Stimulated activated CD8-positive, alpha-beta memory T cell treated with anti-CD3 and anti-CD28 coated beads, Interleukin-7, amount 100 ng/mL, for 48 hours (primary cell): ENCODE measurements around the gene EFHC2.
A peak's percentile ranks its signal among the peaks of the same experiment; 100 is the strongest.

Experiments used
- DNase-seq, 2 donors: peaks; one replicate each; pipeline ENCODE4 v3.0.0-alpha.2; 2020; ENCODE audit warnings: low read depth in 1 of 2; ENCODE audit errors: extremely low read depth in 1 of 2

Gene EFHC2, protein sequence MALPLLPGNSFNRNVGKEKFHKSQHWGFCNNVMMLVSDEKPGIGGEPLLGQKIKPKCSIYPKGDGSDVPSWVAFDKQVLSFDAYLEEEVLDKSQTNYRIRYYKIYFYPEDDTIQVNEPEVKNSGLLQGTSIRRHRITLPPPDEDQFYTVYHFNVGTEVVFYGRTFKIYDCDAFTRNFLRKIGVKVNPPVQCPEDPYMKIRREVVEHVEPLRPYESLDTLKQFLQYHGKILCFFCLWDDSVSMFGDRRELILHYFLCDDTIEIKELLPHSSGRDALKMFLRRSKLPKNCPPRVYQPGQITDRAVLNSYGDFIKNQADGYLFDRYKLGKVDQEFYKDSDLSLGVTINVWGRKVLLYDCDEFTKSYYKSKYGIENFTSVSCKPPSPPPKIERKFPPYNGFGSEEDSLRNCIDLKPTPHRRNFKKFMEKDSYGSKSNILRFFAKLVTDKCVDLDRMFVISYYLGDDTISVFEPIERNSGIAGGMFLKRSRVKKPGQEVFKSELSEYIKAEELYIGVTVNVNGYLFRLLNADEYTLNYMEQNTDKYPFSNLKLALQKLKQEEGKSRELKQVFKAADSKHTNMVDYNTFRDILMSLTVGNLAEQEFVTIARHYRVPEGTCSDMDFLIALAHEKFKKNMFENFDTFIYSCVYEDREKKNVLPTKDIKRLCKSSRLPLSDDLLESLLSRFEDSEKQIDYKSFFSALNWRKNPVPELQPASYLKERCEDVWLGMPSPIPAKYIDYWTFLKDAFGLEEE

DNA sequence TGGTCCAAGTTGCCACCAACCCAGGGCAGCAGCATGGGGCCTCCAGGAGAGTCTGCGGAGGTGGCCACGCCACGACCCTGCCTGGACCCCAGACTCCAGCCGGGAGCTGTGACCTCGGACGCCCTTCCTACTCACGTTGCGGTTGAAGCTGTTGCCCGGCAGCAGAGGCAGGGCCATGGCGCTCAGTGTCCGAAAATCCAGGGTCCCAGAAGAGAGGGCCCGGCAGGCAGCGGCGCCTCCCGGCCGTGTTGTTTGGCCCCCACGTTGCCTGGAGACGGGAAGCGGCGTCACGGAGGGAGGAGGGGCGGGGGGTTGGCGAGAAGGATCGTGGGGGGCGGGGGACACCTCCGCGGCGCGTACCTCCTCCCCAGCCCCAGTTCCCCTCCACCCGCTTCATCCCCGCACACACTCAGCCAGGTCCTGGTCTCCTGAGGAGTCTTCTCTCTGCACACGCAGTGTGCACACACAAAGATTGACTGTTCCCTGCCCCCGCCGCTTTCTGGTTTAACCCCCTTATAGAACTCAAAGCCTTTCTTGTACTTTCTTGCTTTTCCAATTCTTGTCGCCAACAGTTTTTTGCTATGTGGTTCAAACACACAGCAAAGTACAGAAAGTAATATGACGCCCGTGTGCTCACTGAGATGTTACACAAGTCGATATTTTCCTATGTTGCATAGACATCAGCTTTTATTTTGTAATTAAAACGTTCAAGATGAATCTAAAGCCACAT, at the start of gene EFHC2:
Gene EFHC2, minus strand, starts transcription at position 261 of the 730 bp plus-strand sequence. Its CDS starts 84 bp downstream, at position 177.
- peak in 1 of 2 donors; percentile 32 for DNase-seq

DNA sequence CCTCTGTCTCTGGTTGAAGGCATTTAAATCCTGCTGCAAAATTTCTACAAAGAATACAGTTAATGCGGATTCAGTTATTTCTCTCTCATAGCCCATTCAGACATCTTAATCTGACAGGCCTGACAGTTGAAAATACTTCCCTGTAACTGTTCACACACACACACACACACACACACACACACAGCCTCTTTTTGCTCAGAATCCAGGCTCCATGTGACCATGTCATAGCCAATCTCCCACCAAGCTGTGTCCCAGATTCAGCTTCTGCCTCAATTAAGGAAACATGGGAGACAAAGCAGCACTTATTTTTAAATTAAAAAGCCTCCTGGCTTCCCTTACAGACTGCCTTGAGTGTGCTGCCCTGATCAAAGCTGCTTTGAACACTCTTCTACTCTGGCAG, 49.3 kb upstream of the EFHC2 start:
- DNase-seq = no peak

DNA sequence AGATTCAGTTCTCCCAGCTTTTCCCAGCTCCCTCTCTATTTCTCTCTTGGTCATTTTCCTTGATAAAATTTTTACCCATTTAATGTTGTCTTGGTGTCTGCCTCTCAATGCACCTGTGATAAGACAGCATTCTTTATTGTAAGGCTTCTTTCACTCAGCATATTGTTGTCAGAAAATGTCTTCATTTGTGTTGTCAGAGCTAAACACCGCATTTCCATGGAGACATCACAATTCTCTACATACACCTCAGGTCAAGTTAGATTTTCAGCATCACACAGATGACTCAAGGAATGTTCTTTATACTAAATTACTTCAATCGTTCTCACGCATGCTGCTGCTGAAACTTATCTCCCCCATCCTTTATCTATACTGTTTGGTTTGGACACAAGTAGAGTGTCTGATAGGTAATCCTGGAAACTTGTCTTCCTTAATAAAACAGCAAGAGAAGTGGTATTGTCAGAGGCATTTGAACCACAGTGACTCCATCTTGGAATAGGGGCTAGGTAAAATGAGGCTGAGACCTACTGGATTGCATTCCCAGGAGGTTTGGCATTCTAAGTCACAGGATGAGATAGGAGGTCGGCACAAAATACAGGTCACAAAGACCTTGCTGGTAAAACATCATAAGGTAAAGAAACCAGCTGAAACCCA, 41.3 kb upstream of the EFHC2 start:
- no peak for DNase-seq

DNA sequence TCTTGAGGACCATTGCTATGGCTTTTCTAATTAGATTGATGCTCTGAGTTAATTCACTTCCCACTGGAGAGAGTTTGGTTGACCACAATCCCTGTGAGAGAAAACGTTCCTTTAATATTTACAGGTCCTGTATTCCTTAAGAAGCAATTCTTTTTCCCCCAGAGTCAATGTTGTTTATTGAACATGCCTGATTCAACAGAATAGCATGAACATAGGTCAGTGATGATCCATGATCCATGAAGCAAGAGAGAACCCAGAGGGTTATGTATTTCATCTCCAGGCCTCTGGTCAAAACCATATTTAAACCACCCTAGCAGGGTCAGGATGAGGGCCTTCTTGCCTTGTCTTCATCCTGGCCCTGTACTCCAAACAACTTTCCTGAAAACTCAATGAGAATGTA, 39.4 kb upstream of the EFHC2 start:
- no peak for DNase-seq

DNA sequence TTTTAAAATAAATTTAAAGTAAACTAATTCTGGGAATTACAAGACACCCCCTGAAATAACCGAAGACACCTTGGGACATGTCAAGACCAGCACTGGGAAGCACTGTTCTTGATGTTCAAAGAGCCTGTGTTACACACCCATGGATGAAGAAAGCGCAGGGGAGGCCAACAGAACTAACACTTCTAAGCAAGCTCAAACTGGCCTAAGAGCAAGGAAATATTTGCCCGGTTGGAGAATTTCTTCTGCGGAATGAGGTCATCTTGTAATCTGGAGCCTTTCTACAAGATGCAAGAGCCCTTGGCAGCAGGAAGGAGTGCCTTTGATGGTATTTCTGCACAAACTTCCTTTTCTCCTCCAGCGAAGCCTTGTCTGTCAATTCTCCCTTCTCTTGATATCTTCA, 9.3 kb upstream of the EFHC2 start:
- no peak for DNase-seq

DNA sequence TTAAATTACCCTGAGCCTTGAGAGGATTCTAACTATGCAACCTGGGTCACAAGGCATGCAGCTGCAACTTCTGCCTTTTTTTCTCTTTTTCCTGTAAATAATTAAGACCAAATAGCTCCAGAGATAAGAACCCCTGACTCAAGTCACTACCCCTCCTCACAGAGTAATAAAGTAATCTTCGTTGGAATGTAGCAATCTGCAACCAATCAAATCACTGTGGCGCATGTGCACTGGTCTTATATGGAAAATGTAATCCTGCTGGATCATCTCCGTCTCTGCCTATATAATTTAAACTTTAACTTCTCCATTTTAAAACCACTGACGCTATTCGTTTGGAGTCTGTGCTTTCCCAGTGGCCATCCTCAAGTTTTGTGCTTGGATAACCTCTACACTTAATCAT, 6.1 kb upstream of the EFHC2 start:
- DNase-seq = no peak

DNA sequence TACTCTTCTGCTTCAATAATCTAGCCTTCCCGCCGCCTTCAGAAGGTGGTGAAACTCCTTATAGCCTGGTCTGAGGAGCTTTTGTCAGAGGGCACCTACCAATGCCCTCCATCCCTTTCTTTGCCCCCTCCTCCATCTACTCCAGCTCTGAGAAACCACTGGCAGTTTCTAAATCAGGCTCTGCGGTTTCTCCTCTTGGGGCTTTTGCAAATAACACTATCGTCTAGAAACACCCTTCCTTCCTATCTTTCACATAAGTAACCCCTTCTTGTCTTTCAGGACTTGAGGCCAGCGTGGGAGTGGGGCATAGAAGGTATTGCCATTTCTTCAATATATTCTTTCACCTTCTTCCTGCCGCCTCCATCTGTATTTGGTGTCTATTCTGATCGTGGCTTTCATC, 1.2 kb upstream of the EFHC2 start:
- no peak for DNase-seq

DNA sequence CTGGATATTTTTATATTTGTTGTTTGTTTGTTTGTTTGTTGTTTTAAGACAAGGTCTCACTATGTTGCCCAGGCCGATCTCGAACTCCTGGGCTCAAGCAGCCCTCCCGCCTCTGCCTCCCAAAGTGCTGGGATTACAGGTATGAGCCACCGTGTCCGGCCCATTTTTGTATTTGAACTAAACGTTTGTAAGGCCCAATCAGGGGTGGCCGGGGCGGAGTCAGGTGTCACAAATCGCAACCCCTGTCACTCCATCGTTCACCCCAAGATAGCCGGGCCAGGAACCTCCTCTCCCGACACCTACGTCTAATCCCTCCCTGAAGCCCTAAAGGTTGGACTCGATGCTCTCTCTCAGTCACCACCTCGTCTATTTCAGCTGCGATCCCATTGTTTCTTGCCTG, 722 bp upstream of the EFHC2 start:
- peak; percentile 17 to 30 for DNase-seq

DNA sequence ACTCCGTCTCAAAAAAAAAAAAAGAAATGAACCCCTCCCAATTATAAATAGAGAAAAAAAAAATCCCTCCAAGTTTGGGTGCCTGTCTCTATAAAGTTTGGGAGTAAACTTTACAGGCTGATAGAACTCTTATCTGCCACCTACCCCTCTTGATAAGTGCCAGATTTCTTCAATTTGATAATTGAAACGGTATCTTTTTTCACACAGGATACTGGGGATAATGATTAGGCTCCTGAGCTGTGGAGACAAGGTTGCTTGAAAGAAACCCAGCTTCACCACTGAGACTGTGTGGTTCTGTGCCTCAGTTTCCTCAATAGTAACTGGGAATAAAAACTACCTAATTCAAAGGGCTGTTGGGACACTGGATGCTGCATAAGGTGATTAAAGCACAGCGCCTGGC, 606 bp downstream of the EFHC2 start:
- no peak for DNase-seq

DNA sequence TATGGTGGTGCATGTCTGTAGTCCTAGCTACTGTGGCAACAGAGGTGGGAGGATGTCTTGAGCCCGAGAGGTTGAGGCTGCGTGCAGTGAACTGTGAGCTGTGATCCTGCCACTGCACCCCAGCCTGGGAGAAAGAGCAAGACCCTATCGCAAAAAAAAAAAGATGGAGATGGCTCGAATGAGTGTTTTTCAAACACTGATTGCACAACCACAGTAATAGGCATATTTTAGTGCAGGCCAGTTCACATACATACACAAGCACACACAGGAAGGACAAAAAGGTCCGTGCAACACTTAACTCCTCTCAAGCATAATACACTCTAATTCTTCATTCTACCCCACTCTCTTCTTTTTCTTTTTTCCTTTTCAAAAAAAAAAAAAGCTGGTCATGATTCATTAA, 5.1 kb downstream of the EFHC2 start:
- no peak for DNase-seq

DNA sequence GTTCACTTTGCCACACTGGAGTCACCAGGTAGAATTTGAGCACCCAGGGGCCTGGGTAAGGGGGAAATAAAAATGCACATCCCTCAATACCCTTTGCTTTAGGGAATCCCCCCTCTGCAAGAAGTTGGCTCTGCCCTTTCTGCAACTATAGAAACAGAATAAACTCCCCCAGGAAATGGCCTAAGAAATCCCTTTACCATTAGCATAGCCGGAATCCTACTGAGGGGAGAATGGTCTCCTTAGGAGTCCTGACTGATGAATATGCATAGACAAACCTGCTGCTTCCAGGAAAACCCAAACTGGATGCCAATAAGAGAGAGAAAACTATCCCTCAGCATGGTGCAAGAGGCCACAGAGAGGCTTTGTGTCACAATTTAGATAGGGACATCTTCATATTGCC, 11.0 kb downstream of the EFHC2 start:
- no peak for DNase-seq

DNA sequence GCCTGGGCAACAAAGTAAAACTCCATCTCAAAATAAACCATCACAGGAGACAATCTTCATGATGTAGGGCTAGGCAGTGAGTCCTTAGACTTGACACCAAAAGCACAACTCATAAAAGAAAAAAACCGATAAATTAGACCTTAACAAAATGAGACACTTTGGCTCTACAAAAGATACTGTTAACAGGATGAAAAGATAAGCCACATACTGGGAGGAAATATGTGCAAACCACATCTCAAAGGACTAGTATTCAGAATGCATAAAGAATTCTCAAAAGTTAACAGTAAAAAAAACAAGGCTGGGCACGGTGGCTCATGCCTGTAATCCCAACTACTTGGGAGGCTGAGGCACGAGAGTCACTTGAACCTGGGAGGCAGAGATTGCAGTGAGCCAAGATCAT, 13.2 kb downstream of the EFHC2 start:
- DNase-seq = no peak

DNA sequence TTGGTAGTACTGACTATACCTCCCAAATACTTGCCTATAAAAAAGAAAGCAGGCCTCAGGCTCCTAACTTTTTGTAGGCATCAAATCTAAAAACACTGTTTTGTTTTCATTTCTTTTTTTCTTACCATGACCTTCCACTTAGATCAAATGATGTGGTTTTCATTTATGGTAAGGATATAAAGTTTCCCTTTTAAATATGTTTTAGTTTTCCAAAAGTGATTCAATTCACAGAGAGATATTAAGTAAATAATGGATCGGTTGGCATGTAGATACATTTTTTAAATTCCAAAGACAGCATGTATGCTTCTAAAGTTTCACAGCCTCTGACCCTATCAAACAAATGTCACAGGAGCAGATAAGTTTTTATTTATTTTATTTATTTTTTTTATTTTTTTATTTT, 23.9 kb downstream of the EFHC2 start:
- DNase-seq = no peak

DNA sequence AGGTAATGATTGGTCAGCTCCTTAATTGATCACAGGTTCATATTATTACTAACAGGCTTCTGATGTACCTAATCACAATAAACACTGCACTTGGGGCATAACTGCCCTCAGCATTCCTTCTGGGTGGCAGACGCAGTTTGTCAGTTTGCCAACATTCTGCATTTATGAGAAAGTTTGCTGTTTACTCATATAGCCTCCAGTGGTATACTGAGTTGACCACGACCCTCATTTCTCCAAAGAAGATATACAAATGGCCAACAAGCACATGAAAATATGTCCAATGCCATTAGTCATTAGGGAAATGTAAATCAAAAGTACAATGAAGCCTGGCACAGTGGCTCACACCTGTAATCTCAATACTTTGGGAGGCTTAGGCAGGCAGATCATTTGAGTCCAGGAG, 26.3 kb downstream of the EFHC2 start:
- DNase-seq = no peak

DNA sequence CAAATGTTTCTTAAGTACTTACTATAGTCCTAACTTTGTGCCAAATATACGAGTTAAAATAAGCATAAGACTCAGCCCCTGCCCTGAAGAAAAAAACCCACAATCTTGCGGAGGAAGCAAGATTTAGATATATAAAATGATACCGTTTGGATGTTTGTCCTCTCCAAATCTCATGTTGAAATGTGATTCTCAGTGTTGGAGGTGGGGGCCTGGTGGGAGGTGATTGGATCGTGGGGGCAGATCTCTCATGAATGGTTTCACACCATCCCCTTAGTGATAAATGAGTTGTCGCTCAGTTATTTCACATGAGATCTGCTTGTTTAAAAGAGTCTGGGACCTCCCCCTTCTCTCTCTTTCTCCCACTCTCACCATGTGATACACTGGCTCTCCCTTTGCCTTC, 28.7 kb downstream of the EFHC2 start:
- no peak for DNase-seq

DNA sequence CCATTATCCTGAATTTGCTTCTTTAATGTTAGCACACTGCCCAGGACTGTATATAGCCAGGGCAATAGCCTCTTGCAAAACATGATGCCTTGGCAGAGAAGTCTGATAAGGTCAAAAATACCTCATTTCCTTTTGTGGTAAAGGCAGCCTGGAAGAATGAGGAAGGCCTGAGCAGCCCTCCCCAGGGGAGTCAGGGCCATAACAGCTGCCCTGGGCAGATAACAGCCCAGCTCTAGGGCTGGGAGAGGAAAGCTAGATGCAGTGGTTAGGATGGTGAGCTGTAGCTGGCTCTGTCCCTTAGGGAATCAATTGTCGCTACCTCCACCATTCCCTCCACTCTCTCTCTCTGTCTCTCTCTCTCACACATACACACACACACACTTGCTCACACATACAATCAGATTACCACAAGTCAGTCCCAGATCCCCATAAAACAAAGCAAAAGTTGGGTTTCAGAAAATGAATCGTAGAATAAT, 29.2 kb downstream of the EFHC2 start:
- no peak for DNase-seq

DNA sequence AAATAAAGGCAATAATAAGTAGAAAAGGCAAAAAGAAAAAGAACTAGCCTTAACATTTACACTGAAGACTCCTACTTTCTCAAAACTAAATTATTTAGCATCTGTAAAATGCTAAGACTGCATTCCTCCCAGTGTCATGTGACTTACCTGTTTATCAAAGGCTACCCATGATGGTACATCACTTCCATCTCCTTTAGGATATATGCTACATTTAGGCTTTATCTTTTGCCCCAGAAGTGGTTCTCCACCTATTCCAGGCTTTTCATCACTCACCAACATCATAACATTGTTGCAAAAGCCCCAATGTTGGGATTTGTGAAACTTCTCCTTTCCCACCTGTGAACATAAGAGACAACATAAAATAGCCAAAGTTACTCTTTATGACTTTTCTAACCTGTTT, 31.1 kb downstream of the EFHC2 start:
- DNase-seq = no peak

DNA sequence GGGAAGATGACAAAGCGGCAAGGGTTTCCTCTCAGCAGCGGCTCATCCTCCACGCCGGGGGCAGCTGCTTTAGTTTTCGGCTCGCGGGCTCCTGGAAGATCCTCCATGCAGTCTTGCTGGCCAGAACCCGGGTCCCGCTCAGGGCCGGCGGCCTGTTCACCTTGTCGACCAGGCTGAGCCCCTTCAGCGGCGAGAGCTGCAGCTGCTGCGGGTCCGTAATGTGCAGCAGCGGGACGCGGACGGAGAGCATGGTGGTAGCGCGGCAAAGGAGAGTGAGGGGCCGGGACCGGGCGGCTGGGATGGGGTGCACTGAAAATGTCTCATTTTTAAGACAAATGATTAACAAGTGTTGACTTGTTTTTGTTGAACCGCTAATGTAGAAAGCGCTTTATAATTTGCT, 33.2 kb downstream of the EFHC2 start:
- no peak for DNase-seq

DNA sequence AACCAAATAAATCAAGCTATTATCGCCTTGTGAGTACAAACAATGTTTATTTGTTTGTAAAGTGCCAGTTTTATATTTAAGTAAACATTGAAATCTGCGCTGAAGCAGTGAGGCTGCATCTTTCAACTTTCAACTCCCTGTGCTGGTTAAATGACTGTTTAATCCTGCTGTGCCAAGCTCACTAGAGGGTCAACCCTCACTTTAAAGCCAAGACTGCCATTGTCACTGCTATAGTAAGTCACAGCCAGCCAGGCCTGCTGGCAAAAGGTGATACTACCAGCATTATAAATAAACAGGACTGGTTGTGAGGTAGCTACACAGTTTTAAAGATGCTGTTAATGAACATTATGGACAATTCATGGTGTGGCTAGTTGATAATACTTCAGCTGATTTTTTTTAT, 34.6 kb downstream of the EFHC2 start:
- DNase-seq = no peak

DNA sequence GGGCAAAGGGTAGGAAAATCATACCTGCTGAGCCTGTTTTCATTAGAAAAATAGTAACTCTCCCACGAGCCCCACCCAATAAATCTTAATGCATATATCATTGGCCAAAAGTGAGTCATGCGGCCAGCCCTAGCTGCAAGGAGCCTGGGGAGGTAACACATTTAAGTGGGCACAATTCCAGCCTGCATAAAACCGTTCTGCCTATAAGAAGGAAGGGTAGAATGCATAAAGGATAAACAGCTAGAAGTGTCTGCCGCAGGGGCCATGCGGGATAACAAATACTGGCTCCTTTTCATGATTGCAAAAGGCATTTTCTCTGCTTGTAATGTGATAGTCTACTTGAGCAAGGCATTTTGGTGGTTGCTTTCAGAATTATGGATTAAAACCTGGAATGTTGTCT, 37.1 kb downstream of the EFHC2 start:
- DNase-seq = no peak

DNA sequence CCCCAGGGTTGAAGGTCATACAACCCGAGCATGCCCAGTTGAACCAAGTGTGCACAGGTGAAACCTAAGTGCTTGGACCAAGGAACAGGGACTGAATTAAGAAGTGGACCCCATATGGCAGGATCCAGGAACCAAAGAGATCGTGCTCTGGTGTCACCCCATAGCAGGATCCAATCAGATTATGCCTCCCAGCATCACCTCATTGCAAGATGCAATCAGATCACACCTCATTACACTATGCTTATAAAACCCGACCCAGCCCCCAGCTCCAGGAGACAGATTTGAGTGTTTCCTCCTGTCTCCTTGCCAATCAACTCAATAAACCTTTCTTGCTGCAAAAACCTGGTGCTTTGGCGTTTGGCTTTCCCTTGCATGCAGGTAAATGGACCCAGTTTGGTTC, 37.6 kb downstream of the EFHC2 start:
- no peak for DNase-seq
